GM19438 (cell line): ENCODE data around the gene KREMEN1.

Source experiments
- ATAC-seq: cut with Tn5 transposase; IDR thresholded peaks from one replicate; pipeline ENCODE4 v1.9.1; 2021; ENCODE audit warnings: low read depth; ENCODE audit not compliant: unreplicated experiment

Gene KREMEN1

GRCh38 chr22:29125844-29126243 is 53.0 kb downstream of the KREMEN1 start:
- ATAC-seq: no peak

GRCh38 chr22:29126670-29127395 is 54.0 kb downstream of the KREMEN1 start:
- no peak for ATAC-seq

- no peak for ATAC-seq
These were observed 56.3 kb downstream of the KREMEN1 start for GRCh38 chr22:29128891-29129807.

- ATAC-seq: no peak
These were observed 56.9 kb downstream of the KREMEN1 start for GRCh38 chr22:29129808-29130140.

GRCh38 chr22:29130476-29130875 is 57.6 kb downstream of the KREMEN1 start:
- no peak for ATAC-seq

GRCh38 chr22:29133603-29134133 is 60.8 kb downstream of the KREMEN1 start:
- no peak for ATAC-seq

- ATAC-seq: no peak
These were observed 61.6 kb downstream of the KREMEN1 start for GRCh38 chr22:29134448-29134847.

GRCh38 chr22:29136782-29137700 is 64.2 kb downstream of the KREMEN1 start:
- ATAC-seq: no peak

- no peak for ATAC-seq
These were observed 65.9 kb downstream of the KREMEN1 start for GRCh38 chr22:29138556-29139305.

GRCh38 chr22:29139965-29140782 is 67.3 kb downstream of the KREMEN1 start:
- ATAC-seq: no peak

GRCh38 chr22:29141078-29141688 is 68.3 kb downstream of the KREMEN1 start:
- no peak for ATAC-seq

GRCh38 chr22:29142116-29142515 is 69.3 kb downstream of the KREMEN1 start:
- no peak for ATAC-seq

- ATAC-seq: no peak
These were observed 71.3 kb downstream of the KREMEN1 start for GRCh38 chr22:29143941-29144785.

- ATAC-seq: no peak
These were observed 71.9 kb downstream of the KREMEN1 start for GRCh38 chr22:29144786-29145160.

- no peak for ATAC-seq
These were observed 72.7 kb downstream of the KREMEN1 start for GRCh38 chr22:29145321-29146072.

- ATAC-seq: no peak
These were observed 73.3 kb downstream of the KREMEN1 start for GRCh38 chr22:29146091-29146560.

GRCh38 chr22:29146771-29147170 is 73.9 kb downstream of the KREMEN1 start:
- ATAC-seq: no peak
